Measurements from ENCODE around the gene SMARCA2. TPM values are rescaled to one million over a fixed set of nuclear protein-coding genes. Genes with fewer than 3 reads are reported as not detected.

The SMARCA2 gene
- total and polyA plus RNA-seq, 9 of the 15 experiments (the other 6 are each of a cell fraction or from before 2014, with no cell fraction given), result 8.0 to 34.8 (median 25.5) TPM

- TF ChIP-seq ZNF592 (IDR thresholded peaks at IDR 0.05), result no peak
- TF ChIP-seq POLR2B (IDR thresholded peaks at IDR 0.05; ENCODE audit: low read depth, partially characterized antibody), result peak; percentile 38
- TF ChIP-seq CTBP1 (IDR thresholded peaks at IDR 0.05; ENCODE audit: borderline replicate concordance), result peak; percentile 67
- no peak for TF ChIP-seq CCAR2 (IDR thresholded peaks at IDR 0.05; ENCODE audit: low read depth, low read length)
- peak; percentile 47; the same call in 1 of the 2 replicates for TF ChIP-seq TFAP4 (CRISPR knock-in tag; IDR thresholded peaks at IDR 0.05; ENCODE audit: borderline replicate concordance)
- TF ChIP-seq MLLT1 (IDR thresholded peaks at IDR 0.05), result peak in 1 of 2 experiments; percentile 30; a peak in 1 of 4 replicates
- TF ChIP-seq XRCC5 (IDR thresholded peaks at IDR 0.05; ENCODE audit: low read depth, low read length), result no peak
- peak in 1 of 2 experiments; percentile 88; a peak in 2 of 4 replicates for TF ChIP-seq TEAD1 (CRISPR knock-in tag; IDR thresholded peaks at IDR 0.05)
- TF ChIP-seq EP400 (IDR thresholded peaks at IDR 0.05), result peak; percentile 54; the same call in 1 of the 2 replicates
- no peak for TF ChIP-seq ZNF175 (CRISPR knock-in tag; IDR thresholded peaks at IDR 0.05; ENCODE audit: low read depth)
- peak in 1 of 2 experiments; percentile 39; a peak in 1 of 4 replicates for TF ChIP-seq SIN3A (IDR thresholded peaks at IDR 0.05; ENCODE audit: borderline replicate concordance in 2 of 2, control insufficient read depth in 1 of 2, low read depth in 2 of 2, low read length in 2 of 2)
- TF ChIP-seq CEBPZ (IDR thresholded peaks at IDR 0.05; ENCODE audit: borderline replicate concordance, low read depth, low read length), result peak; percentile 50; the same call in 1 of the 2 replicates
- peak; percentile 86 to 88 for TF ChIP-seq NRF1 (conservative IDR thresholded peaks at IDR 0.05 in 1 of 2, IDR thresholded peaks at IDR 0.05 in 1 of 2)
These were observed at the start of gene SMARCA2 (continued) for GRCh38 chr9:2014696-2015580.

Measured in K562 (cell line).